ENCODE measurements around the gene DYNLT1. TPM values are rescaled to one million over a fixed set of nuclear protein-coding genes. Genes with fewer than 3 reads are reported as not detected.
"Not testable (repeated sequence)": the region's sequence is repeated elsewhere in the genome, so short reads cannot be mapped to it uniquely, and the experiment has no call there.

DYNLT1 gene
- total RNA-seq, 1 experiment from 2014 or later = 96.6 TPM

DNA sequence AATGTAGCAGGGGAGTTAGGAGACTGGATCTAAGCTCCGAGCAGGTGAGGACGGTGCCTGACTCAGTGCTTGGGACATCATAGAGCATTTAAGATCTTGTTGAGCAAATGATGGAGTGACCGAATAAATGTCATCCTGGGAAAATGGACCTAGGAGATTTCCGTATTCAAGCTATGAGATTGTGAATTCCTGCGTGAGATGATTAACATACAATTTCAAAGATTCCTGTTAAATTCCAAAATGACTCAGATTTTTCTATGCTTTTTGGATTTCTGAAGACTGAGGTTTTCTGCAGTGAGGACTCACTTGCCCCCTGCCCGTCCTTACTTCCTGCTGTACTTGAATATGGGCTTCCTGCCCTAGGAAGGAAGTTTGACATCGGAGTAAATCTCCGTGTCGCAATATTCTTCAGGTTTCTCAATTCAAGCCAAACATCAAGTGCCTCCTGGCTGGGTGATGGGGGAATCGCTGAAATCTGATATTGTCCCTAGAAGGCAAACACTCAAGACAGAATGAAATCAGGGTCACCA, 10.5 kb upstream of the DYNLT1 start:
- no TSS peak for BruUV-seq (replicated peaks)
- ChIA-PET CTCF (no interaction called here), POLR2A (no interaction called here)
- H3K27me3 Mint-ChIP-seq (ENCODE audit: insufficient read depth, unreplicated experiment) = no peaks in the 10 kb centered on the region
- H3K36me3 Mint-ChIP-seq (ENCODE audit: insufficient read depth, unreplicated experiment) = no peaks in the 10 kb centered on the region
- no peak overlapping the region for H3K27ac Mint-ChIP-seq (ENCODE audit: unreplicated experiment)
- Histone ChIP-seq H3K4me1 (no peaks in the 10 kb centered on the region), H3K4me3 (ENCODE audit: low read depth, low read length) (no peak overlapping the region), H3K27me3 (replicated peaks; ENCODE audit: control insufficient read depth, insufficient read depth, low read length) (no peaks in the 10 kb centered on the region), H3K9me3 (no peaks in the 10 kb centered on the region), H3K36me3 (ENCODE audit: control insufficient read depth, insufficient read depth, low read length) (no peaks in the 10 kb centered on the region)
- DNase-seq = no peak
- intact Hi-C loops (cut with micrococcal nuclease; ENCODE audit: unreplicated experiment) = no loop called here
- TF ChIP-seq, protein P1, sequence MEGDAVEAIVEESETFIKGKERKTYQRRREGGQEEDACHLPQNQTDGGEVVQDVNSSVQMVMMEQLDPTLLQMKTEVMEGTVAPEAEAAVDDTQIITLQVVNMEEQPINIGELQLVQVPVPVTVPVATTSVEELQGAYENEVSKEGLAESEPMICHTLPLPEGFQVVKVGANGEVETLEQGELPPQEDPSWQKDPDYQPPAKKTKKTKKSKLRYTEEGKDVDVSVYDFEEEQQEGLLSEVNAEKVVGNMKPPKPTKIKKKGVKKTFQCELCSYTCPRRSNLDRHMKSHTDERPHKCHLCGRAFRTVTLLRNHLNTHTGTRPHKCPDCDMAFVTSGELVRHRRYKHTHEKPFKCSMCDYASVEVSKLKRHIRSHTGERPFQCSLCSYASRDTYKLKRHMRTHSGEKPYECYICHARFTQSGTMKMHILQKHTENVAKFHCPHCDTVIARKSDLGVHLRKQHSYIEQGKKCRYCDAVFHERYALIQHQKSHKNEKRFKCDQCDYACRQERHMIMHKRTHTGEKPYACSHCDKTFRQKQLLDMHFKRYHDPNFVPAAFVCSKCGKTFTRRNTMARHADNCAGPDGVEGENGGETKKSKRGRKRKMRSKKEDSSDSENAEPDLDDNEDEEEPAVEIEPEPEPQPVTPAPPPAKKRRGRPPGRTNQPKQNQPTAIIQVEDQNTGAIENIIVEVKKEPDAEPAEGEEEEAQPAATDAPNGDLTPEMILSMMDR (IDR thresholded peaks at IDR 0.05; ENCODE audit: insufficient read depth in 1 of 2, low read depth in 1 of 2, low read length in 1 of 2, severe bottlenecking in 1 of 2, unreplicated experiment in 1 of 2) = no peak
- no peaks in the 10 kb centered on the region for H3K9me3 Mint-ChIP-seq (ENCODE audit: unreplicated experiment)
- H3K4me1 Mint-ChIP-seq (ENCODE audit: low read depth, unreplicated experiment) = peaks cover 7% of the 10 kb centered on the region
- no peak overlapping the region for H3K4me3 Mint-ChIP-seq (ENCODE audit: unreplicated experiment)

DNA sequence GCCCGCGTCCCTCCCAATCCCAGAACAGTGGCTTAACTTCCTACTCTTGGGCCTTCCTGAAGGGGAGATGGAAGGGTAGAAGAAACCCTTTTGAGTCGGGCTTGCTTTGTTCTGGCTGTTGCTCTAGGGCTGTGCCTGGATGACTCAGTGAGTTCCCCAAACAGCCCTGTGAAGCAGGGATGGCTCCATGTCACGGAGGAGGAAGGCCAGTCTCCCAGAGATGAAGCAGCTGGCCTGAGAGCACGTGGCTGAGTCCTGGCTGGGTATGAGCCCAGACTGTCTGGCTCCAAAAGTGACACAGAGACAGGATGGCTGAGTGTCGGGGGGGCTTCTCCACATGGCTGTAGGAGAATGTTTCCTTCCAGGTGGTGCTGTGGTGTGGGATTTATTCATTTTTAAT, 10.0 kb upstream of the DYNLT1 start:
- ChIA-PET POLR2A (no interaction called here), CTCF (no interaction called here)
- DNase-seq = no peak
- no peak overlapping the region for H3K4me3 Mint-ChIP-seq (ENCODE audit: unreplicated experiment)
- Histone ChIP-seq H3K4me1 (no peaks in the 10 kb centered on the region), H3K36me3 (ENCODE audit: control insufficient read depth, insufficient read depth, low read length) (no peaks in the 10 kb centered on the region), H3K4me3 (ENCODE audit: low read depth, low read length) (no peak overlapping the region), H3K27me3 (replicated peaks; ENCODE audit: control insufficient read depth, insufficient read depth, low read length) (no peaks in the 10 kb centered on the region), H3K9me3 (no peaks in the 10 kb centered on the region)
- H3K9me3 Mint-ChIP-seq (ENCODE audit: unreplicated experiment) = no peaks in the 10 kb centered on the region
- H3K27ac Mint-ChIP-seq (ENCODE audit: unreplicated experiment) = no peak overlapping the region
- intact Hi-C loops (cut with micrococcal nuclease; ENCODE audit: unreplicated experiment) = no loop called here
- H3K4me1 Mint-ChIP-seq (ENCODE audit: low read depth, unreplicated experiment) = peaks cover 7% of the 10 kb centered on the region
- TF ChIP-seq, protein P1 (IDR thresholded peaks at IDR 0.05; ENCODE audit: insufficient read depth in 1 of 2, low read depth in 1 of 2, low read length in 1 of 2, severe bottlenecking in 1 of 2, unreplicated experiment in 1 of 2) = no peak
- H3K36me3 Mint-ChIP-seq (ENCODE audit: insufficient read depth, unreplicated experiment) = no peaks in the 10 kb centered on the region
- H3K27me3 Mint-ChIP-seq (ENCODE audit: insufficient read depth, unreplicated experiment) = no peaks in the 10 kb centered on the region
- BruUV-seq (replicated peaks) = no TSS peak

DNA sequence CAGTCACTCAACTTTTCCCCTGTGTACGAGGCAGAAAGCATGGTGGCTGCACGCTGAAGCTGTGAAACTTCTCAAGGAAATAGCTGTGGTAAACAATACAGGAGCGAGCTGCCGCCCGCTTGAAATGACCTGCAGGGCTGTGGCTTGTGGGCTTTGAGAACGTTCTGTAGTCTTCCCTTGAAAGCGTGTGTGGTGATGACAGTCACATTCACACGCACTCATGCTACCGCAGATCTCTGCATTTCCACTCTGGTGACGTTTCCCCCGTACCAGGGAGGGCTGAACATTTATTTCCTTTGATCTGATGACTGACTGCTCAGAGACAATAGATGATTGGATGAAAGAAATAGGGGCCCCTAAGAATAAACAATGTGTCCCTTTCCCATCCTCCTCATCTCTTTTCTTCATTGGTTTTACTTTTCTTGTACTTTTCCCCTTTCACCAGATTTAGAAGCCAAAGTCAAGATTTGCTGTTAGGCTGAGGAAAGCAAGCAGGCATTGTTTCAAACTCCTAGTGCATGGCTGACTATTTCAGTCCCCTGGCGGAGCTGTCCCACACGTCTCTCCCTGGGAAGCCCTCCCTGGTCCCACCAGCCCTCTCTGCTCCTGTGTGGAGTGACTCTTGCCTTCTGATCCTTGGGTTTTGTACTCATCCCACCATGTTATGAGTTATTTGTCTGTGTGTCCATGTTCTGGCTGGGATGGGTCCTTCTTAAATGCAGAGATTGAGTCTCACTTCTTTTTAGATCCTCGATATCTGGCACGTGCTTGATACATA, 9.2 kb upstream of the DYNLT1 start:
- TF ChIP-seq, protein P1 (IDR thresholded peaks at IDR 0.05; ENCODE audit: insufficient read depth in 1 of 2, low read depth in 1 of 2, low read length in 1 of 2, severe bottlenecking in 1 of 2, unreplicated experiment in 1 of 2) = no peak
- Histone ChIP-seq H3K36me3 (ENCODE audit: control insufficient read depth, insufficient read depth, low read length) (no peaks in the 10 kb centered on the region), H3K4me3 (ENCODE audit: low read depth, low read length) (no peak overlapping the region), H3K9me3 (no peaks in the 10 kb centered on the region), H3K27me3 (replicated peaks; ENCODE audit: control insufficient read depth, insufficient read depth, low read length) (no peaks in the 10 kb centered on the region), H3K4me1 (no peaks in the 10 kb centered on the region)
- no peaks in the 10 kb centered on the region for H3K9me3 Mint-ChIP-seq (ENCODE audit: unreplicated experiment)
- POLR2A ChIA-PET = no interaction called here
- BruUV-seq (replicated peaks) = no TSS peak
- H3K4me1 Mint-ChIP-seq (ENCODE audit: low read depth, unreplicated experiment) = peaks cover 7% of the 10 kb centered on the region
- H3K27me3 Mint-ChIP-seq (ENCODE audit: insufficient read depth, unreplicated experiment) = no peaks in the 10 kb centered on the region
- H3K4me3 Mint-ChIP-seq (ENCODE audit: unreplicated experiment) = no peak overlapping the region
- H3K36me3 Mint-ChIP-seq (ENCODE audit: insufficient read depth, unreplicated experiment) = no peaks in the 10 kb centered on the region
- intact Hi-C loops (cut with micrococcal nuclease; ENCODE audit: unreplicated experiment) = no loop called here
- DNase-seq = no peak
- H3K27ac Mint-ChIP-seq (ENCODE audit: unreplicated experiment) = no peak overlapping the region
- CTCF ChIA-PET = interaction anchor here (0.7 kb wide), 1 partner anchor 37 kb away, joined by 3 read pairs; no protein-coding TSS in a partner anchor

DNA sequence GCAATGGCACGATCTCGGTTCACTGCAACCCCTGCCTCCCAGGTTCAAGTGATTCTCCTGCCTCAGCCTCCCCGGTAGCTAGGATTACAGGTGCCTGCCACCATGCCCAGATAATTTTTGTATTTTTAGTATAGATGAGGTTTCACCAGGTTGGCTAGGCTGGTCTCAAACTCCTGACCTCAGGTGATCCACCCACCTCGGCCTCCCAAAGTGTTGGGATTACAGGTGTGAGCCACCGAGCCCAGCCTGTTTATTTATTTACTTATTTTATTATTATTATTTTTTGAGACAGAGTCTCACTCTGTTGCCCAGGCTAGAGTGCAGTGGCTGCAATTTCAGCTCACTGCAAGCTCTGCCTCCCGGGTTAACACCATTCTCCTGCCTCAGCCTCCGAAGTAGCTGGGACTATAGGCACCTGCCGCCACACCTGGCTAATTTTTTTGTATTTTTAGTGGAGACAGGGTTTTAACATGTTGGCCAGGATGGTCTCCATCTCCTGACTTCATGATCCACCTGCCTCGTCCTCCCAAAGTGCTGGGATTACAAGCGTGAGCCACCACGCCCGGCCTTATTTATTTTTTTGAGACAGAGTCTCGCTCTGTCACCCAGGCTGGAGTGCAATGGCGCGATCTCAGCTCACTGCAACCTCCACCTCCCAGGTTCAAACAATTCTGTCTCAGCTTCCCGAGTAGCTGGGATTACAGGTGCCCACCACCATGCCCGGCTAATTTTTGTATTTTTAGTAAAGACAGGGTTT, 7.6 kb upstream of the DYNLT1 start:
- H3K4me3 Mint-ChIP-seq (ENCODE audit: unreplicated experiment); H3K36me3 ChIP-seq (ENCODE audit: control insufficient read depth, insufficient read depth, low read length); H3K27me3 Mint-ChIP-seq (ENCODE audit: insufficient read depth, unreplicated experiment); H3K9me3 ChIP-seq; H3K27me3 ChIP-seq (replicated peaks; ENCODE audit: control insufficient read depth, insufficient read depth, low read length); H3K36me3 Mint-ChIP-seq (ENCODE audit: insufficient read depth, unreplicated experiment); intact Hi-C loops (cut with micrococcal nuclease; ENCODE audit: unreplicated experiment); H3K27ac Mint-ChIP-seq (ENCODE audit: unreplicated experiment); H3K4me1 Mint-ChIP-seq (ENCODE audit: low read depth, unreplicated experiment); BruUV-seq (replicated peaks); H3K4me1 ChIP-seq; H3K4me3 ChIP-seq (ENCODE audit: low read depth, low read length); DNase-seq; H3K9me3 Mint-ChIP-seq (ENCODE audit: unreplicated experiment); CTCF ChIA-PET: not testable (repeated sequence)
- POLR2A ChIA-PET = interaction anchor here (0.6 kb wide), 1 partner anchor 52 kb away, joined by 3 read pairs; no protein-coding TSS in a partner anchor
